Measurements from ENCODE around the gene ITPR3. TPM values are rescaled to one million over a fixed set of nuclear protein-coding genes. Genes with fewer than 3 reads are reported as not detected.
A peak's percentile ranks its signal among the peaks of the same experiment; 100 is the strongest.

Gene ITPR3
- total RNA-seq, 6 donors from 2014 or later: 95.6 to 179 (median 137) TPM

- no peaks in the 10 kb centered on the region for H3K27me3 ChIP-seq
- ATAC-seq (ENCODE audit: low FRiP score in 2 of 2) (no peak), DNase-seq (peak in 1 of 2 donors; percentile 80)
- H3K27ac ChIP-seq: peak overlapping the region; percentile 57 to 72 (median 72)
- no peaks in the 10 kb centered on the region for H3K36me3 ChIP-seq
- 47 to 48% methylated on average over 9 to 21 of the region's 21 CpGs for WGBS, 2 donors
- peaks cover 37 to 82% (median 54%) of the 10 kb centered on the region in 4 donors for H3K4me1 ChIP-seq
- peak overlapping the region in 3 of 4 donors; percentile 42 to 51 (median 49) for H3K4me3 ChIP-seq
- TF ChIP-seq CTCF (IDR thresholded peaks at IDR 0.05) (no peak), POLR2AphosphoS5 (IDR thresholded peaks at IDR 0.05) (no peak), EP300 (IDR thresholded peaks at IDR 0.05) (no peak), POLR2A (IDR thresholded peaks at IDR 0.05) (no peak)
- H3K9me3 ChIP-seq: no peaks in the 10 kb centered on the region
These were observed 12.0 kb downstream of the ITPR3 start for GRCh38 chr6:33633084-33633461.

- H3K9me3 ChIP-seq: no peaks in the 10 kb centered on the region
- no peaks in the 10 kb centered on the region for H3K36me3 ChIP-seq
- H3K27ac ChIP-seq: peak overlapping the region; percentile 57 to 72 (median 72)
- 0% methylated on average over 5 to 20 of the region's 86 CpGs for WGBS, 2 donors
- DNase-seq: peak; percentile 69 to 96
- TF ChIP-seq CTCF (IDR thresholded peaks at IDR 0.05) (peak in 1 of 6 experiments; percentile 25), POLR2A (IDR thresholded peaks at IDR 0.05) (no peak)
- H3K27me3 ChIP-seq: no peaks in the 10 kb centered on the region
- ATAC-seq (ENCODE audit: low FRiP score in 2 of 2): peak; percentile 81 to 89
- H3K4me1 ChIP-seq: peaks cover 34 to 82% (median 51%) of the 10 kb centered on the region in 4 donors
- peak overlapping the region in 3 of 4 donors; percentile 42 to 51 (median 49) for H3K4me3 ChIP-seq
These were observed 12.5 kb downstream of the ITPR3 start for GRCh38 chr6:33633462-33634158.

- TF ChIP-seq POLR2AphosphoS5 (IDR thresholded peaks at IDR 0.05) (peak in 1 of 2 donors; percentile 34), CTCF (IDR thresholded peaks at IDR 0.05) (no peak)
- H3K27ac ChIP-seq: peak overlapping the region; percentile 24 to 64 (median 58)
- H3K36me3 ChIP-seq: no peaks in the 10 kb centered on the region
- H3K4me3 ChIP-seq: peak overlapping the region in 3 of 4 donors; percentile 42 to 51 (median 49)
- no peaks in the 10 kb centered on the region for H3K9me3 ChIP-seq
- ATAC-seq (ENCODE audit: low FRiP score in 2 of 2): peak; percentile 49 to 80
- H3K27me3 ChIP-seq: no peaks in the 10 kb centered on the region
- peak in 1 of 2 donors; percentile 80 for DNase-seq
- 13 to 15% methylated on average over 11 to 15 of the region's 15 CpGs for WGBS, 2 donors
- H3K4me1 ChIP-seq: peaks cover 34 to 83% (median 52%) of the 10 kb centered on the region in 4 donors
These were observed 13.1 kb downstream of the ITPR3 start for GRCh38 chr6:33634161-33634727.

GRCh38 chr6:33634946-33635345 lies 13.8 kb downstream of the ITPR3 start:
- 58% methylated on average over 8 of the region's 8 CpGs for WGBS, 2 donors
- Histone ChIP-seq H3K9me3 (no peaks in the 10 kb centered on the region), H3K36me3 (peaks cover 0 to under 1% (median 0%) of the 10 kb centered on the region in 4 donors), H3K4me1 (peaks cover 34 to 86% (median 53%) of the 10 kb centered on the region in 4 donors), H3K27me3 (no peaks in the 10 kb centered on the region), H3K27ac (peak overlapping the region in 2 of 4 donors; percentile 49 to 64), H3K4me3 (peak overlapping the region in 1 of 4 donors; percentile 51)
- ATAC-seq (ENCODE audit: low FRiP score in 2 of 2) (no peak), DNase-seq (no peak)
- TF ChIP-seq POLR2A (IDR thresholded peaks at IDR 0.05) (no peak), EP300 (IDR thresholded peaks at IDR 0.05) (no peak), POLR2AphosphoS5 (IDR thresholded peaks at IDR 0.05) (no peak), CTCF (IDR thresholded peaks at IDR 0.05) (no peak)
